ENCODE data around the gene C3orf49.

DNA sequence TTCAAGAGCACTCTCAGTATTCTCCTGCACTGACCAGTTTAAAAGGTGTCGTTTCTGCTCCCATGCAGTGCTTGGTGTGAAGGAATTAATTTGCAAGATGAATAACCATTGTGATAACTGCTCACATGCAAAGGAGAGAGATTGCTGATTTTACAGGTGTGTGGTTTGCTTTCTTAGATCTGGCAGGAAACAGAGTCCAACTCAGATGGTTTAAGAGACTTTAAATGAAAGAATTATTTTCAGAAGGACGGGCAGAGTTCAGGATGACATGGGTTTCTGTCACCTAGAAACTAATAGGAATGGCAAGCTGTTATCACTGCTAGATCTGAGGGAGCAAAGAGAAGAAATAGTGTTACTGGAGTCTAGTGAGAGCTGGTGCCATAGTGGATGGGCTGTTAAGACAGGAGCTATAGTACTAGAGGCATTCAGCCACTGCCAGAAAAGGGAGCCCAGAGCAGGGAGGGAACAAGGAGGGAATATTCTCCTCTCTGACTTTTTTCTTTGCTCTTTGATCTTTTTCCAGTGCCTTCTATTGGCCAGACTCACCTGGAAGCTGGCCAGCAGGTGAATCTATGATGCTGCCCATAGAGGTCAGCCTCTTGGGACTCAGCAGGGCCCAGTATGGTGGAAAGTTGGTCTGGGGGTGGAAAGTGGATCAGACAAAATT, 59.4 kb downstream of the C3orf49 start:
- TF ChIP-seq, protein P1, sequence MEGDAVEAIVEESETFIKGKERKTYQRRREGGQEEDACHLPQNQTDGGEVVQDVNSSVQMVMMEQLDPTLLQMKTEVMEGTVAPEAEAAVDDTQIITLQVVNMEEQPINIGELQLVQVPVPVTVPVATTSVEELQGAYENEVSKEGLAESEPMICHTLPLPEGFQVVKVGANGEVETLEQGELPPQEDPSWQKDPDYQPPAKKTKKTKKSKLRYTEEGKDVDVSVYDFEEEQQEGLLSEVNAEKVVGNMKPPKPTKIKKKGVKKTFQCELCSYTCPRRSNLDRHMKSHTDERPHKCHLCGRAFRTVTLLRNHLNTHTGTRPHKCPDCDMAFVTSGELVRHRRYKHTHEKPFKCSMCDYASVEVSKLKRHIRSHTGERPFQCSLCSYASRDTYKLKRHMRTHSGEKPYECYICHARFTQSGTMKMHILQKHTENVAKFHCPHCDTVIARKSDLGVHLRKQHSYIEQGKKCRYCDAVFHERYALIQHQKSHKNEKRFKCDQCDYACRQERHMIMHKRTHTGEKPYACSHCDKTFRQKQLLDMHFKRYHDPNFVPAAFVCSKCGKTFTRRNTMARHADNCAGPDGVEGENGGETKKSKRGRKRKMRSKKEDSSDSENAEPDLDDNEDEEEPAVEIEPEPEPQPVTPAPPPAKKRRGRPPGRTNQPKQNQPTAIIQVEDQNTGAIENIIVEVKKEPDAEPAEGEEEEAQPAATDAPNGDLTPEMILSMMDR (IDR thresholded peaks at IDR 0.05 in 4 of 5, conservative IDR thresholded peaks at IDR 0.05 in 1 of 5), result no peak
- no peak for TF ChIP-seq POLR2A (IDR thresholded peaks at IDR 0.05)

All from gastrocnemius medialis (tissue), 4 donors.